HepG2 (cell line): ENCODE results near the gene ZNF225. TPM values are rescaled to one million over a fixed set of nuclear protein-coding genes. Genes with fewer than 3 reads are reported as not detected.

Experiments used
- GATA4 ChIP-seq: sonication (generic); IDR thresholded peaks from 2 replicates; pipeline ENCODE4 v1.6.1; 2016; ENCODE audit warnings: antibody characterized with exemption, low read depth, borderline replicate concordance
- TBX2 ChIP-seq: sonication (generic); formaldehyde crosslinking; IDR thresholded peaks from 2 replicates; pipeline ENCODE4 v1.5.0; 2020; ENCODE audit warnings: missing genetic modification reagents, mild to moderate bottlenecking, borderline replicate concordance
- TEAD3 ChIP-seq: optimal IDR thresholded peaks from 2 replicates; pipeline ENCODE3; 2016; ENCODE audit warnings: borderline replicate concordance
- ZNF264 ChIP-seq: sonication (generic); formaldehyde crosslinking; IDR thresholded peaks from 2 replicates; pipeline ENCODE4 v1.4.0; 2020; ENCODE audit warnings: missing genetic modification reagents
- polyA plus RNA-seq, 8 experiments: library from polyadenylated mRNA; depleted of rRNA in 3 of 8; stranded (reverse) in 7 of 8; unstranded in 1 of 8; fragments of >200 nt; fragmentation: Illumina TruSeq in 4 of 8; extraction: Trizol in 4 of 8; gene quantifications; 2 replicates each; pipeline versions ENCODE4 v1.2.1 to v1.2.3, GENCODE V29; 2011 to 2016; ENCODE audit warnings: low read depth in 4 of 8, missing spikeins in 1 of 8, mixed read lengths in 1 of 8; ENCODE audit not compliant: insufficient read depth in 1 of 8
- total RNA-seq, 5 experiments: library from RNA; depleted of rRNA; stranded (reverse); fragments of >200 nt; fragmentation: Illumina TruSeq; extraction: Trizol; gene quantifications; 2 replicates each; pipeline ENCODE4 v1.2.3, GENCODE V29; 2016; ENCODE audit warnings: low read depth in 1 of 5
- TF ChIP-seq, protein P1 (sequence below): sonication (generic); formaldehyde crosslinking; IDR thresholded peaks from 2 replicates; pipeline ENCODE4 v1.8.0; 2022; ENCODE audit warnings: mild to moderate bottlenecking, missing genetic modification reagents, borderline replicate concordance
- TF ChIP-seq, protein P2 (sequence below), 2 experiments: IDR thresholded peaks; 2 replicates each; pipeline ENCODE4 v1.6.1; 2011 to 2012; ENCODE audit warnings: low read length in 2 of 2, borderline replicate concordance in 1 of 2, low read depth in 1 of 2, mild to moderate bottlenecking in 1 of 2, moderate library complexity in 1 of 2

Gene ZNF225
- total and polyA plus RNA-seq, 2 of the 13 experiments (the other 11 are each of a cell fraction or from before 2014, with no cell fraction given) = 0.87 to 3.3 TPM

DNA sequence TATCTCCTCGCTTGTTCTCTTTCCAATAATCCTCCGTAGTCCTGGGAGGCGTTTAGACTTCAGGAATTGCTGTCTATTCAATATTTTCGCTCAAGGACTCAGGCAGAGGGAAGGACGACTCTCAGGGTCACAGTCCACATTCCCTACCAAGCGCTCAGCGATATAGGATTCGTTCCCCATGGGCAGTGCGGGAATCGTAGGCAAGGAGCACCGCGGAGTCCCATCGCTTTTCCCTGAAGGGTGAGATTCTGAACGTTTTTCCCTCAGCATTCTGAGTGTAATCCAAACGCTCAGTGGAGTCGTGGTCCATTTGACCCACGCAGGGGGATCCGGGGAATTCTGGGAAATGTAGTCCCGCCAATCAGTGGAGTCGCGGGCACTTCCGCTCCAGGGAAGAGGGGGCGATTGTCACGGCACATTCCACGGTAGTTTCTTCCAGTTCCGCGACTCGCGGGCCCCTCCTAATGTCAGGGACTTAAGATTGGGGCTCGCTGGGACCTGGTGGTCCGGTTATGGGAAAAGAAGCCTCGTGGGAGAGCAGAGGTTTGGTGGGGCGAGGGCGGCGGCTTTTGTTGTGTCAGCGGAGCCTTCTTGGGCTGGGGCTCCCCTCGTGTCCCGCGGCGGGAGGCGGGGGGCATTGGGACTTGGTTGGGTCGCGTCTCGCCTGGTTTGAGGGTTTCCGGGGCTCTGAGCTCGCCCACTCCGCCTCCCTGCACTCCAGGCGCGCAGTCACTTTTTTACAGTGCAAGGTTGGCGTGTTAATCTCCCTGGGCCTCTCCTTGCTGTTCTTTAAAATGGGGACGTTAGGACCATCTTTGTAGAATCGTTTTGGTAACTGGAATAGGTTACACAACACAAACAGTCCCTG is 28.2 kb downstream of the ZNF225 start, which contains the start of gene ZNF234 (continued):
- TF ChIP-seq, protein P1, sequence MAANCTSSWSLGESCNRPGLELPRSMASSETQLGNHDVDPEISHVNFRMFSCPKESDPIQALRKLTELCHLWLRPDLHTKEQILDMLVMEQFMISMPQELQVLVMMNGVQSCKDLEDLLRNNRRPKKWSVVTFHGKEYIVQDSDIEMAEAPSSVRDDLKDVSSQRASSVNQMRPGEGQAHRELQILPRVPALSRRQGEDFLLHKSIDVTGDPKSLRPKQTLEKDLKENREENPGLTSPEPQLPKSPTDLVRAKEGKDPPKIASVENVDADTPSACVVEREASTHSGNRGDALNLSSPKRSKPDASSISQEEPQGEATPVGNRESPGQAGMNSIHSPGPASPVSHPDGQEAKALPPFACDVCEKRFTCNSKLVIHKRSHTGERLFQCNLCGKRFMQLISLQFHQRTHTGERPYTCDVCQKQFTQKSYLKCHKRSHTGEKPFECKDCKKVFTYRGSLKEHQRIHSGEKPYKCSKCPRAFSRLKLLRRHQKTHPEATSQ (CRISPR knock-in tag) = no peak
- TF ChIP-seq TBX2 (CRISPR knock-in tag) = 0 out of 2 replicates have a peak, but pooled peaks have one; percentile 33
- no peak; the same call in 1 of the 2 replicates for TF ChIP-seq GATA4
- peak; percentile 88 for TF ChIP-seq TEAD3 (CRISPR knock-in tag)
- TF ChIP-seq, protein P2, sequence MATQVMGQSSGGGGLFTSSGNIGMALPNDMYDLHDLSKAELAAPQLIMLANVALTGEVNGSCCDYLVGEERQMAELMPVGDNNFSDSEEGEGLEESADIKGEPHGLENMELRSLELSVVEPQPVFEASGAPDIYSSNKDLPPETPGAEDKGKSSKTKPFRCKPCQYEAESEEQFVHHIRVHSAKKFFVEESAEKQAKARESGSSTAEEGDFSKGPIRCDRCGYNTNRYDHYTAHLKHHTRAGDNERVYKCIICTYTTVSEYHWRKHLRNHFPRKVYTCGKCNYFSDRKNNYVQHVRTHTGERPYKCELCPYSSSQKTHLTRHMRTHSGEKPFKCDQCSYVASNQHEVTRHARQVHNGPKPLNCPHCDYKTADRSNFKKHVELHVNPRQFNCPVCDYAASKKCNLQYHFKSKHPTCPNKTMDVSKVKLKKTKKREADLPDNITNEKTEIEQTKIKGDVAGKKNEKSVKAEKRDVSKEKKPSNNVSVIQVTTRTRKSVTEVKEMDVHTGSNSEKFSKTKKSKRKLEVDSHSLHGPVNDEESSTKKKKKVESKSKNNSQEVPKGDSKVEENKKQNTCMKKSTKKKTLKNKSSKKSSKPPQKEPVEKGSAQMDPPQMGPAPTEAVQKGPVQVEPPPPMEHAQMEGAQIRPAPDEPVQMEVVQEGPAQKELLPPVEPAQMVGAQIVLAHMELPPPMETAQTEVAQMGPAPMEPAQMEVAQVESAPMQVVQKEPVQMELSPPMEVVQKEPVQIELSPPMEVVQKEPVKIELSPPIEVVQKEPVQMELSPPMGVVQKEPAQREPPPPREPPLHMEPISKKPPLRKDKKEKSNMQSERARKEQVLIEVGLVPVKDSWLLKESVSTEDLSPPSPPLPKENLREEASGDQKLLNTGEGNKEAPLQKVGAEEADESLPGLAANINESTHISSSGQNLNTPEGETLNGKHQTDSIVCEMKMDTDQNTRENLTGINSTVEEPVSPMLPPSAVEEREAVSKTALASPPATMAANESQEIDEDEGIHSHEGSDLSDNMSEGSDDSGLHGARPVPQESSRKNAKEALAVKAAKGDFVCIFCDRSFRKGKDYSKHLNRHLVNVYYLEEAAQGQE (IDR thresholded peaks at IDR 0.05; ENCODE audit: borderline replicate concordance in 1 of 2, low read depth in 1 of 2, low read length in 2 of 2) = no peak
- no peak for TF ChIP-seq ZNF264 (CRISPR knock-in tag)
